GM20431 (cell line): ENCODE data around the gene FBXW8.

Experiments used
- in situ Hi-C: fragments of 300-500 bp; cut with MseI, MboI; formaldehyde crosslinking; loops from one replicate; pipeline ENCODE4 v1.15.0; 2020; ENCODE audit warnings: low sequenced_read_pairs; ENCODE audit not compliant: unreplicated experiment

The FBXW8 gene

GRCh38 chr12:116920939-116921338 is 10.2 kb downstream of the FBXW8 start:
- in situ Hi-C loops, result no loop called here

GRCh38 chr12:116922194-116922897 is 11.6 kb downstream of the FBXW8 start:
- in situ Hi-C loops, result no loop called here

- in situ Hi-C loops, result no loop called here
Observed at GRCh38 chr12:116924558-116925453, 14.1 kb downstream of the FBXW8 start.

- in situ Hi-C loops, result no loop called here
Observed at GRCh38 chr12:116926283-116927243, 15.8 kb downstream of the FBXW8 start.

GRCh38 chr12:116927244-116927940 is 16.6 kb downstream of the FBXW8 start:
- in situ Hi-C loops, result no loop called here

GRCh38 chr12:116928504-116928903 is 17.8 kb downstream of the FBXW8 start:
- in situ Hi-C loops, result no loop called here

GRCh38 chr12:116929885-116930284 is 19.1 kb downstream of the FBXW8 start:
- in situ Hi-C loops, result no loop called here

GRCh38 chr12:116931665-116932064 is 20.9 kb downstream of the FBXW8 start:
- in situ Hi-C loops, result no loop called here

- in situ Hi-C loops, result no loop called here
Observed at GRCh38 chr12:116933091-116933490, 22.3 kb downstream of the FBXW8 start.

GRCh38 chr12:116933512-116934246 is 22.9 kb downstream of the FBXW8 start:
- in situ Hi-C loops, result no loop called here

- in situ Hi-C loops, result no loop called here
Observed at GRCh38 chr12:116934908-116935705, 24.4 kb downstream of the FBXW8 start.

- in situ Hi-C loops, result no loop called here
Observed at GRCh38 chr12:116937640-116938039, 26.9 kb downstream of the FBXW8 start.

GRCh38 chr12:116939734-116940133 is 29.0 kb downstream of the FBXW8 start:
- in situ Hi-C loops, result no loop called here

- in situ Hi-C loops, result no loop called here
Observed at GRCh38 chr12:116941188-116941587, 30.4 kb downstream of the FBXW8 start.

- in situ Hi-C loops, result no loop called here
Observed at GRCh38 chr12:116943419-116944372, 32.9 kb downstream of the FBXW8 start.

- in situ Hi-C loops, result no loop called here
Observed at GRCh38 chr12:116945886-116946550, 35.3 kb downstream of the FBXW8 start.

- in situ Hi-C loops, result no loop called here
Observed at GRCh38 chr12:116948298-116948697, 37.5 kb downstream of the FBXW8 start.
